Psoas muscle (tissue), 8 donors: Measurements from ENCODE around the gene GTPBP3. TPM values are rescaled to one million over a fixed set of nuclear protein-coding genes. Genes with fewer than 3 reads are reported as not detected.

Source experiments
- ATAC-seq, 4 donors: fragments of 200-7000 bp; cut with Tn5 transposase; one replicate each; pipeline ENCODE4 v1.9.1; 2020; ENCODE audit warnings: moderate library complexity in 3 of 4, mild to moderate bottlenecking in 2 of 4
- DNase-seq, 2 donors: peaks; one replicate each; pipeline ENCODE4 v3.0.0-alpha.2; 2020
- H3K27ac ChIP-seq: fragments of 200-600 bp; one replicate; pipeline ENCODE4 v1.8.0; 2022
- H3K27me3 ChIP-seq, 3 donors: fragments of 200-600 bp in 1 of 3; one replicate each; pipeline versions ENCODE4 v1.6.1 to v1.8.0; 2013 to 2022; ENCODE audit warnings: low read length in 2 of 3, mild to moderate bottlenecking in 2 of 3, moderate library complexity in 1 of 3; ENCODE audit not compliant: insufficient read depth in 3 of 3
- H3K36me3 ChIP-seq, 2 donors: fragments of 200-600 bp in 1 of 2; one replicate each; pipeline versions ENCODE4 v1.6.1 to v1.8.0; 2013 to 2022; ENCODE audit warnings: low read depth in 1 of 2, mild to moderate bottlenecking in 1 of 2, moderate library complexity in 1 of 2; ENCODE audit not compliant: insufficient read depth in 1 of 2
- H3K4me1 ChIP-seq: fragments of 200-600 bp; one replicate; pipeline ENCODE4 v1.8.0; 2022
- H3K4me3 ChIP-seq: fragments of 200-600 bp; one replicate; pipeline ENCODE4 v1.8.0; 2022; ENCODE audit warnings: mild to moderate bottlenecking
- H3K9me3 ChIP-seq: fragments of 200-600 bp; one replicate; pipeline ENCODE4 v1.8.0; 2022
- WGBS, 3 donors: extraction: QIAGEN DNeasy Blood & Tissue Kit; methylation state at CpG; one replicate each; pipeline versions ENCODE4 v1.1.6 to v1.1.7; 2013; 5-methylcytosine and 5-hydroxymethylcytosine counted together
- intact Hi-C, 2 donors: fragments of 100-400 bp; cut with DNase I; formaldehyde crosslinking; loops; one replicate each; pipeline versions ENCODE4 v1.11.0 to v1.14.2; 2022
- long read RNA-seq, 2 donors: library from polyadenylated mRNA; unstranded; transcript quantifications; one replicate each; pipeline ENCODE4 v2.0.0, GENCODE V29; 2021
- polyA plus RNA-seq, 3 donors: library from polyadenylated mRNA; stranded (reverse); fragments of 200-250 nt; gene quantifications; one replicate each; pipeline ENCODE4 v1.2.3, GENCODE V29; 2013
- total RNA-seq, 4 donors: library from RNA; stranded (reverse); fragmentation: NEBNext Ultra II Directional in 2 of 4; extraction: Animal tissue kit (Norgen Biotek cat#: 25700) in 2 of 4; gene quantifications; one replicate each; pipeline versions ENCODE4 v1.2.1 to v1.2.4, GENCODE V29; 2021 to 2023
- TF ChIP-seq, protein P1 (sequence below): fragments of 200-600 bp; IDR thresholded peaks from one replicate; pipeline ENCODE4 v1.8.0; 2022; ENCODE audit warnings: antibody characterized with exemption
- donor health status: healthy with polysubstance abuse.
- donor health status: DM: no; HTN: no; CAD: no; lungs with moderate emphysema.
- donor health status: Bipolar disorder and iron deficiency.
- donor health status: healthy.
- donor health status: DM: yes; HTN: yes; CAD: no.
- donor health status: DM: no; HTN: no; CAD: no.
- donor health status: DM: no; HTN: no; CAD: no.
- donor health status: DM: yes; HTN: yes; CAD: no.

The GTPBP3 gene, protein sequence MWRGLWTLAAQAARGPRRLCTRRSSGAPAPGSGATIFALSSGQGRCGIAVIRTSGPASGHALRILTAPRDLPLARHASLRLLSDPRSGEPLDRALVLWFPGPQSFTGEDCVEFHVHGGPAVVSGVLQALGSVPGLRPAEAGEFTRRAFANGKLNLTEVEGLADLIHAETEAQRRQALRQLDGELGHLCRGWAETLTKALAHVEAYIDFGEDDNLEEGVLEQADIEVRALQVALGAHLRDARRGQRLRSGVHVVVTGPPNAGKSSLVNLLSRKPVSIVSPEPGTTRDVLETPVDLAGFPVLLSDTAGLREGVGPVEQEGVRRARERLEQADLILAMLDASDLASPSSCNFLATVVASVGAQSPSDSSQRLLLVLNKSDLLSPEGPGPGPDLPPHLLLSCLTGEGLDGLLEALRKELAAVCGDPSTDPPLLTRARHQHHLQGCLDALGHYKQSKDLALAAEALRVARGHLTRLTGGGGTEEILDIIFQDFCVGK
- total RNA-seq (10 to 100 TPM in 3 of 4 donors, 1 to 10 TPM in 1; 9.6 to 11.0 (median 10.5) TPM), polyA plus RNA-seq (10 to 100 TPM in 1 of 3 donors, 1 to 10 TPM in 2; 6.2 to 16.5 (median 8.8) TPM)
- long read RNA-seq, donor 1, partial matches to known transcripts = 0 of 10 reads
- long read RNA-seq, donor 1, other reads (novel, unspliced or antisense) = 3 of 10 reads
- long read RNA-seq, donor 2, partial matches to known transcripts = 0 of 9 reads
- long read RNA-seq, donor 2, other reads (novel, unspliced or antisense) = 3 of 9 reads

DNA sequence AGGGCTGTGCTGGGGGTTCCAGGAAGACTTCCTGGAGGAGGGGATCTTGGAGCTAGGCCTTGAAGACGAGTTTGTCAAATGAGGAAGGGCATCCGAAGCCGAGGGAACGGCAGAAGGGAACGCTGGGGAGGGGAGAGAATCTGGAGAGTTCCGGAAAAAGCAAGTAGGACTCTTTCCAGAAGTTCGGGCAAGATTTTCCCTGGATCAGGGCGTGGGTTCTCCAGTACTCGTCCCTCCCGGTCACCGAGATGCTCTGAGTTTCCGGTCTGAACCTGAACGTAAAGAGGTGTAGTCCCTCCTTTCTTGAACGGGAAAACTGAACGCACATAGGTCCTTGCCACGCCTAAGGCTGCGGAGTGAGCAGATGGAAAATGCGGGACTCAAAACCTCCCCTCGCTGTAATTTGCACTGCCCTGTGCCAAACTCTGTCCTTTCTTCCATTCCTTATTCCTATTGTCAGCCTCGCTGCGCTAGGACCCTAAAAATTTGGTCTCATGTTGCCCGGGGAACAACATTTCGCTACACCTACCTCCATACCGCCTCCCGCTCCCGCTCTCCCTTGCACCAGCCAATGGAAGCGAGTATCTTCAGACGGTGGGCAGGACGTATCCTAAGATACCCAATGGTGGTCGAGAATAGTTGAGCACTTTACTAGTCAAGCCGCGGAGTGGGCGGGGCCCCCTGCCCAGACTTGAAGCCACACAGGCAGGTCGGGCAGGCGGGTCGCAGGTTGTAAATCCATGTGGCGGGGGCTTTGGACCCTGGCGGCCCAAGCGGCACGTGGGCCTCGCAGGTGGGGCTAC is at the start of gene GTPBP3:
GTPBP3 (plus strand) TSS at position 682 of the 803 bp plus-strand sequence; CDS start at position 741, 59 bp downstream.
- peak; percentile 96 to 97 for DNase-seq
- TF ChIP-seq, protein P1, sequence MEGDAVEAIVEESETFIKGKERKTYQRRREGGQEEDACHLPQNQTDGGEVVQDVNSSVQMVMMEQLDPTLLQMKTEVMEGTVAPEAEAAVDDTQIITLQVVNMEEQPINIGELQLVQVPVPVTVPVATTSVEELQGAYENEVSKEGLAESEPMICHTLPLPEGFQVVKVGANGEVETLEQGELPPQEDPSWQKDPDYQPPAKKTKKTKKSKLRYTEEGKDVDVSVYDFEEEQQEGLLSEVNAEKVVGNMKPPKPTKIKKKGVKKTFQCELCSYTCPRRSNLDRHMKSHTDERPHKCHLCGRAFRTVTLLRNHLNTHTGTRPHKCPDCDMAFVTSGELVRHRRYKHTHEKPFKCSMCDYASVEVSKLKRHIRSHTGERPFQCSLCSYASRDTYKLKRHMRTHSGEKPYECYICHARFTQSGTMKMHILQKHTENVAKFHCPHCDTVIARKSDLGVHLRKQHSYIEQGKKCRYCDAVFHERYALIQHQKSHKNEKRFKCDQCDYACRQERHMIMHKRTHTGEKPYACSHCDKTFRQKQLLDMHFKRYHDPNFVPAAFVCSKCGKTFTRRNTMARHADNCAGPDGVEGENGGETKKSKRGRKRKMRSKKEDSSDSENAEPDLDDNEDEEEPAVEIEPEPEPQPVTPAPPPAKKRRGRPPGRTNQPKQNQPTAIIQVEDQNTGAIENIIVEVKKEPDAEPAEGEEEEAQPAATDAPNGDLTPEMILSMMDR = no peak
- Histone ChIP-seq H3K36me3 (peaks cover 0 to 29% of the 10 kb centered on the region in 2 donors), H3K9me3 (no peaks in the 10 kb centered on the region), H3K4me3 (peak within 1 kb of the TSS; percentile 75), H3K27me3 (no peaks in the 10 kb centered on the region), H3K4me1 (peaks cover 24% of the 10 kb centered on the region), H3K27ac (peak within 1 kb of the TSS; percentile 83)
- peak; percentile 89 to 94 (median 91) for ATAC-seq
- WGBS, 3 donors = 0% methylated on average over 41 of the region's 41 CpGs
- intact Hi-C loops = no loop called here

DNA sequence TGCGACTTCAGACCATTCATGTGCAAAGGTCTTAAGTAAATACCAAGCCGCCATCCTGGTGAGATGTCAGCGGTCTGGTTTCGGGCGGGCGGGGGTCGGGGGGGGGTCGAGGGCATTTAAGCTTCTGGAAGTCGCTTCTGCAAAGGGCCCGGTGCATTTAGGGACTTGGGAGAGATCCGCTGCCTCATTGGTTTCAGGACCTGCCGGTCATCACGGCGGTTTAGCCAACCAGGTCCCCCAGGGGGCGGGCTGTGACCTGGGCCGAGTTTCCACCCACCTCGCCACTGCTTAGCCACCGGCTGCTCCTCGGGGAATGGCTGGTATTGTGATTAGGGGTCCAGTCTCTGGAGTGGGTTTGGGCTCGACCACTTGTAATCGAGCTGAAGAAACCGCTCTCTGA is 47.9 kb upstream of the GTPBP3 start:
- H3K27ac ChIP-seq = peak overlapping the region; percentile 41

DNA sequence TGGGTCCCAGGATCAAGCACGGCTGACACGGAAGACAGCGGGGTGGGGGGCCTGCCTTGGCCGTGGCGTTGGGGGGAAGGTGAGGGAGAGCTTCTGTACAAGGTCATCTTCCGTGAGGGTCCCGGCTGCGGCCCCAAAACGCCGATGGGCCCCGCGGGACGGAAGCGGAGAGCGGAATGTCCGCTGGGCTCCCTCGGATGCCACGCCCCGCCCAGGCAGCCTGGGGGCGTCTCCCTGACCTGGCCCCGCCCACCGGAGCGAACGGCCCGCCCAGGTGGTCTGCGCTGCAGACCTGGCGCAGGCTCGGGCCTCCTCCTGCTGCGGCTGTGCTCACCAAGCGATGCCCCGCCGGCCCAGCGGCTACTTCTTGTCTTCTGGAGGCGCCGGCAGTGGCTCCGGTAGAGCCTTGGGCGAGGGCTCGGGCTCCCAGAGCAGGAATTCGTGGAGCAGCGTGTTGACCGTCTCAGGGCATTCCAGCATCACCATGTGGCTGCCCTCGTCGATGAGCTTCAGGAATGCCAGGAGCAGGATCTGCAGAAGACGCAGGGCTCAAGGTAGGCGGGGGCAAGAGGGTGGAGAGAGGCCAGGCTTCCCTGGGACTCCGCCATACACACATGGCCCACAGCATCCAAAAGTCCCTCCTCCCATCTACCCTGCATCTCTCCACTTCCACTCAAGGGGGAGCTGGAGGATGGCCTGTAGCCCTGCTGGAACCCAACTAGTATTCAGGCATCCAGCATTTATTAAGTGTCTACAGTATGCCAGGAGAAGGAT is 44.9 kb upstream of the GTPBP3 start:
- ATAC-seq (peak; percentile 57 to 70 (median 68)), DNase-seq (peak; percentile 60 to 75)
- Histone ChIP-seq H3K27me3 (no peaks in the 10 kb centered on the region), H3K4me1 (no peaks in the 10 kb centered on the region), H3K27ac (peak overlapping the region; percentile 36), H3K4me3 (peak overlapping the region; percentile 65), H3K36me3 (peaks cover 0 to 5% of the 10 kb centered on the region in 2 donors), H3K9me3 (no peaks in the 10 kb centered on the region)
- WGBS, 3 donors = 38 to 46% (median 42%) methylated on average over 41 to 46 of the region's 46 CpGs
- intact Hi-C loops = no loop called here
- TF ChIP-seq, protein P1 = peak; percentile 53

More for the DNA sequence above, 47.9 kb upstream of the GTPBP3 start:
- Histone ChIP-seq H3K36me3 (no peaks in the 10 kb centered on the region), H3K9me3 (no peaks in the 10 kb centered on the region), H3K4me3 (peak overlapping the region; percentile 25), H3K4me1 (no peaks in the 10 kb centered on the region), H3K27me3 (no peaks in the 10 kb centered on the region)
- DNase-seq (peak; percentile 75 to 79), ATAC-seq (peak; percentile 73 to 85 (median 77))
- 14 to 21% (median 17%) methylated on average over 22 of the region's 22 CpGs for WGBS, 3 donors
- TF ChIP-seq, protein P1 = no peak
- intact Hi-C loops = no loop called here

DNA sequence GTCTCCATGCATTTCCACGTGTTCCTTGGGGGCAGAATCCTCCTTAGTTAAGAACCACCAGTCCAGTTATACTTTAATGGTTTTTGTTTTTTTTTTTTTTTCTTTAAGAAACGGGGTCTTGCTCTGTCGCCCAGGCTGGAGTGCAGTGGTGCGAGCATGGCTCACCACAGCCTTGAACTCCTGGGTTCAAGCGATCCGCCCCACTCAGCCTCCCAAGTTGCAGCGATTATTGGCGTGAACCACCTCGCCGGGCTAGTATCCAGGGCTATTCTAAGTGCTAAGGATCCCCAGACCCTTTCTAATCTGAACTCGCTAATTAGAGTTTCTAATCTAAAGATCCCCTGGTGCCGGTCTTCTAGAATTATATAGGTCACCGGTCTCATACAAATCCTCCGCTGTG is 43.7 kb upstream of the GTPBP3 start:
- WGBS, 3 donors = 91 to 93% (median 92%) methylated on average over 14 of the region's 14 CpGs
- TF ChIP-seq, protein P1 = no peak
- no peak for ATAC-seq
- H3K9me3 ChIP-seq = peaks cover 5% of the 10 kb centered on the region
- no peak overlapping the region for H3K27ac ChIP-seq
- peaks cover 0 to 13% of the 10 kb centered on the region in 2 donors for H3K36me3 ChIP-seq
- intact Hi-C loops = no loop called here
- H3K27me3 ChIP-seq = no peaks in the 10 kb centered on the region
- DNase-seq = no peak
- no peak overlapping the region for H3K4me3 ChIP-seq
- H3K4me1 ChIP-seq = no peaks in the 10 kb centered on the region
